GM21515 (cell line): ENCODE measurements around the gene MTMR3.
A peak's percentile ranks its signal among the peaks of the same experiment; 100 is the strongest.
"Not testable (repeated sequence)": the region's sequence is repeated elsewhere in the genome, so short reads cannot be mapped to it uniquely, and the experiment has no call there.

ENCODE experiments used
- ATAC-seq: cut with Tn5 transposase; IDR thresholded peaks from one replicate; pipeline ENCODE4 v1.9.1; 2021; ENCODE audit not compliant: unreplicated experiment

The MTMR3 gene

DNA sequence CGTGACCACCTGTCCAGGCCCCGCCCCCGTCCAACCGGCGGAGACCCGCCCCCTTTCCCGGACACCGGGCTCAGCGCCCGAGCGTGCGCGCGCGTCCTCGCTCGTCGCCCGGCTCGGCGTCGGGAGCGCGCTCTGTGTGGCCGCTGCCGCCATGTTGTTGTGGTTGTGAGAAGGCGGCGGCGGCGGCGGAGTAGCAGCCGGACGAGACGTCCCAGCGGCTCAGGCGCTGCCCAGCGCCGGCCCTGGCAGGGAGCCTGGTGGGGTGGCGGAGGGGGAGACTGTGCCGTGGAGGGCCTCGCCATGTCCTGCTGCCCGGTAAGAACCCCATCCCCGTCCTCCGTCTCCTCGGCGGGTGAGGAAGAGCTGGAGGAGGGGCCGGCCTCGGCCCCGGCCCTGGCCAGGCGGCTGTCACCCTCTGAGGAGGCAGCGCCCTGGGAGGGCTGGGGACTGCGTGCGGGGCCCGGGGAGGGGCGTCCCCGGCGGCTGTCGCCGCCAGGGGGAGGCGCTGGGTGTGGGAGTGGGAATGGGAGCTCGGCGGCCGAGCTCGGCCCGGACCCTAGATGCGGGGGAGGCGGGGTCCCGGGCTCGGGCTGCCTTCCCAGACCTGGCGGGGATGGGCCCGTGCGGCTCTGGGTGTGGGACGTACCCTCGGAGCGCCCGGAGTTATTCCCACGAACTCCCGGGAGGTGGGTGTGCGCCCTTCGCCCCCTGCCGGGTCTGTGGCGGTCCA is at the start of gene MTMR3:
TSS of gene MTMR3 (plus strand) at position 130 of the 730 bp plus-strand sequence. CDS start 87,886 bp downstream, outside the sequence.
- ATAC-seq, result peak; percentile 62

DNA sequence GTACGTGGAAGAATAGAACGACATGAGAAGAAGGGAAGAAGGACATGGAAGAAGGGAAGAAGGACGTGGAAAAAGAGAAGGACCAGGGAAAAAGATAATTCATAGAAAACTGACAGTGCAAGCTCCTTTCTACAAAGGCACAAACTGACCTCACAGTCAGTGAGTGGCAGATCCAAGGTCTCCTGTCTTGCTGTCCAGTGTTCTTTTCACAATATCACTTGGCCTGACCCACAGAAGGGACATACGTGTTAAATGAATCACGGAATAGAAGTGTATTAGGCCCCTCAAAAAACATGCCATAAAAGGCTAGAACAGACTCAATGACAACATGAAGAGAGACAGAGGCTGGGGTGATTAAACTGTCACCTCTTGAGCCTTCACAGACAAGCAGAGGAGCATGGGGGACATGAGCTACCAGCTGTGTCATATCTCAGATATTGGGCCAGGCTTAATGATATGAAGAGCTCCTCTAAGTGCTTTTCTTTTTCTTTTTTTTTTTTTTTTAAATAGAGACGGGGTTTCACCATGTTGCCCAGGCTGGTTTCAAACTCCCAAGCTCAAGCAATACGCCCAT is 49.5 kb upstream of the MTMR3 start:
- no peak for ATAC-seq

DNA sequence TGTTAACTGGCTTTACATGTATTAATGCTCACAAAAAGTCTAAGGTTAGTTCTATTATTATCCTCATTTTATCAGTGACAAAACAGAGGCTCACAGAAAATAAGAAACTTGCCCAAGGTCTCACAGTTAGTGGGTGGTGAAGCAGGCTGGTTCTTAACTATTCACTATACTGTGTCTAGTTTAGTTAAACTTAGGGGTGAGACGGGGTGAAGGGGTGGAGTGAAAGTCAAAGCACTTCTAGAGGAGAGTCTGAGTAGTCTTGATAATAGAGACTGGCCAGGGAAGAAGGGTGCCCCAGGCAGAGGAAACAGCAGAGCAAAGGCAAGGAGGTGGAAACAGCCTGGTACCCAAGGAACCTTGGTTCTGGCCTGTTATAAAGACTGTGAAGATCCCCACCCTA is 48.9 kb upstream of the MTMR3 start:
- ATAC-seq, result no peak

DNA sequence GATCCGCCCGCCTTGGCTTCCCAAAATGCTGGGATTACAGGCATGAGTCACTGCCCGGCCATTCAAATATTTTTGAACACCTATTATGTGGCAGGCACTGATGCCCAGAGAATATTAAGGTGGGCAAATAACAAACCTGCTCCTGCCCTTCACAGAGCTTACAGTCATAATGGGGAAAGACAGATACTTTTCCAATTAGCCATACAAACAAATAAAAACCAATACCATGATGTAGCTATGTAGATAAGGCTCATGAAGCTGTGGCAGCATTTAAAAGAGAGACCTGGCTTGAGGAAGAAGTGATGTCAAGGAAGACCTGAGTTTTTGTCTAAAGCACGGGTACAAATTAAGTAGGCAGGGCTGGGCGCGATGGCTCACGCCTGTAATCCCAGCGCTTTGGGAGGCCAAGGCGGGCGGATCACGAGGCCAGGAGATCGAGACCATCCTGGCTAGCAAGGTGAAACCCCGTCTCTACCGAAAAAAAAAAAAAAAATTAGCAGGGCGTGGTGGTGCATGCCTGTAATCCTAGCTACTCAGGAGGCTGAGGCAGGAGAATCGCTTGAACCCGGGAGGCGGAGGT is 46.1 kb upstream of the MTMR3 start:
- not testable (repeated sequence) for ATAC-seq

DNA sequence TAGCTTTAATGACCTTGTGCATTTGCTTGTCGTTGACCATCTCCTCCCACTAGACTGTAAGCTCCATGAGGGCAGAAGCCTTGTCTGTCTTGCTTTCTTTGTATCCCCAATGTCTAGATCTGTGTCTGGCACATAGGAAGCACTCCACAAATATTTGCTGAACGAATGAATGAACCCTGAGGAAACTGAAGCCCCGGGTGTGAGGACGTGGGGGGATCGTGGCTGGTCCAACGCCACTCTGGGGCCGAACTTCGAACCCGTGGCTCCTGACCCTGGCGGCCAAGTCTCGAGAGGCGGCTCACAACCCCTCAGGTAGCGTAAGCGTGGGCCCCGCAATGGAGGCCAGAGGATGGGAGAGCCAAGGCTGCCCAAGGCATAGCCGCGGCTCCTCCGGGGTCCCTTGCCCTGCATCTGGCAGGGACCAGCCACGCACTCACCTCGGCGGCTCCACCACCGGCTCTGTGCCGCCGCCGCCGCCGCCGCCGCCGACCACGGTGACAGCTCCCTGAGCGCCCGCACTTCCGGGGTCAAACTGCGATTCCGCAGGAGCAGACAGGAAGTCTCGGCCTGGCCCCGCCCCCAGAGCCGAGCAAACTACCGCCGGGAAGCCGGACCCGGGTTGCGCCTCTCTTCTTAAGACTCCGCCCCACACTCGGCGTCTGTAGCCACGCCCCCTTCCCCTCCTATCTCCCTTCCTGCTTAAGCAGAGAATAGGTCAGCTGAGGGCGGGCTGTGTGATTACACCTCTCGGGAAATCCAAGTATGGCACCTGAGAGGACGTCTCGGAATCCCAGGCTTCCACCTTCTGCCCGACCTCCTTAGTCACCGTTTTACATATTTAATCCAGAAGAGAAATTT is 45.0 kb upstream of the MTMR3 start, which contains the start of gene ASCC2:
TSS of gene ASCC2 (minus strand) at position 534 of the 858 bp plus-strand sequence. CDS start 5,949 bp downstream, outside the sequence.
- peak; percentile 93 for ATAC-seq

DNA sequence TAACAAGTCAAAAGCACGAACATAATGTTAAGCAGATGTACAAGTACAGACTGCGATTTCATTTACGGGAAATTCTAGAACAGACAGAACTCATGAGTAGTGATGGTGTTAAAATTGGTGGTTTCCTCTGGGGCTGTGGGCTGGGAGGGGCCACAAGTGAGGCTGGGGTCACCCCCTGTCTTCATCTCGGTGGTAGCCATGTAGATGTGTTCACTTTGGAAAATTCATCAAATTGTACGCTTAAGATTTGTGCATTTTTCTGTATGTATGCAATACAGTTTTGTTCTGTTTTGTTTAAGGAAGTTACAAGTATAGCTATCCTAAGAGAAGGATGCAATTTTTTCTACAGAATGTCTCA is 44.4 kb upstream of the MTMR3 start:
- no peak for ATAC-seq

DNA sequence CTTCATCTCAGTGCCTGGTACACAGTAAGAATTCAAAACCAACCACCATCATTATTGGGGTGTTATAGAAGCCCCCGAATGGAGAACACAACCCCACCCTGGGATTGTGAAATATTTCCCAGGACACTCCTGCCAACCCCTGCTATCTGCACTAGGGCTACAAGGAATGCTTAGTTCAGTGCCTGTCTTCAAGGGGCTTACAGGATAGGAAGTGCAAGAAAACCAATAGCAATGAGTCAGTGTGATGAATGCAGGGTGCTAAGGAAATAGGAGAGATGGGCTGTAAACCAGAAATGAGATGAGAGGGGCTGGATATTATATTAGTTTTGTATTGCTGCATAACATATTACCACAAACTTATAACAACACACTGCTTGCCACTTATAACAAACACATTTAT is 43.9 kb upstream of the MTMR3 start:
- ATAC-seq, result no peak

DNA sequence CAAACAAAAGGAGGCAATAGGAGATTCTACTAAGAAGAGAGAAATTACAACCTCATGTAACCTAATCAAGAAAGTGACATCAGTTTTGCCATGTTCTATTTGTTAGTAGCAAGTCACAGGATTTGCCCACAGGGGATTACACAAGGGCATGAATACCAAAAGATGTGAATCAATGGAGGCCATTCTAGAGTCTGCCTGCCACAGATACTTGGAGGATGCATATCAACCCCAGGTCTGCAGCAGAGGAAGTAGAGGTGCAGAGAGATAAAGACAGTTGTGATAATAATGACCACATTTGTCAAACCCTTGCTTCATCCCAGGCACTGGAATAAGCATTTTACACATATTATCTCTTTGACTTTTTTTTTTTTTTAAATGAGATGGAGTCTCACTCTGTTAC is 42.5 kb upstream of the MTMR3 start:
- ATAC-seq, result no peak

DNA sequence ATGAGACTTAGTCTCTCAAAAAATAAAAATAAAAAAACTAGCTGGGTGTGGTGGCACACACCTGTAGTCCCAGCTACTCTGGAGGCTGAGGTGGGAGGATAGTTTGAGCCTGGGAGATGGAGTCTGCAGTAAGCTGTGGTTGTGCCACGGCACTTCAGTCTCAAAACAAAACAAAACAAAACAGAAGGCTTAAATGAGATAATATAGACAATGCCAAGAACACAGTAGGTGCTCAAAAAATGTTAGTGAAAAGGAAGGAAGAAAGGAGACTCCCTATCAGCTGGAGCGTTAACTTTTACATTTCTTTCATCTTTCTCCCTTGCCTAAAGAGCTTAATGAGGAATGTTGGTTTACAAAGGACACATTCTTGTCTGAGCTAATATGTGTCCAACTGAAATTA is 40.8 kb upstream of the MTMR3 start:
- ATAC-seq, result no peak

DNA sequence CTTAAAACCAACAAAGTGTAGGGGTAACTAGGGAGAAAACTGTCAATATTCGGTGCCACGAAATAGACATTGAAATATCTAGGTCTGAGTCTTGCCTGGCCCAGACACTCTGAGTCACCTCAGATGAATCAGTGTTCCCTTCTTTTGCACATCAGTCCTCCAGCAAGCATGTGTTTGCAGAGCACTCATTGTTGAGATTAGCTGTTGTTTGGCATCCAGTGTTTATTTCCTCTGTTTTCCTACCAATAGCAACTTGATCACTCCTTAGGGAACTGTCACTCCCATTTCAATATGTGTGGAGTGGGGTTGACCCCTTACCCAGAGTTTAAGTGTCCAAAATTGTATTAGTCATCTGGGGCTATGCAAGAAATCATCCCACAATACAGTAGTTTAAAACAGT is 40.2 kb upstream of the MTMR3 start:
- ATAC-seq, result no peak

DNA sequence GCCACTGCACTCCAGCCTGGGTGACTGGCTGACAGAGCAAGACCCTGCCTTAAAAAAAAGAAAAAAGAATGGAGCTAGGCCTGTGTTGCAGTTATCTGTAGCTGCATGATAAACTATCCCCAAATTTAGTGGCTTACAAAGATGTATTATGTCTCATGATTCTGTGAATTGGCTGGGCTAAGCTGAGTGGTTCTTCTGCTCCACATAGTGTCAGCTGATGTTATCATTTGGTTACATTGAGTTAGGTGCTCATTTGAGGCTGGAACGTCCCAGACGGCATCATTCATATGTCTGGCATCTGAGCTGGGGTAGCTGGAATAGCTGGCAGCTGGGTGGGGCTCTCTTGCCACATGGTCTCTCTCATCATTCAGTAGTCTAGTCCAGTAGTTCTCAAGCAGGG is 36.7 kb upstream of the MTMR3 start:
- ATAC-seq, result no peak

DNA sequence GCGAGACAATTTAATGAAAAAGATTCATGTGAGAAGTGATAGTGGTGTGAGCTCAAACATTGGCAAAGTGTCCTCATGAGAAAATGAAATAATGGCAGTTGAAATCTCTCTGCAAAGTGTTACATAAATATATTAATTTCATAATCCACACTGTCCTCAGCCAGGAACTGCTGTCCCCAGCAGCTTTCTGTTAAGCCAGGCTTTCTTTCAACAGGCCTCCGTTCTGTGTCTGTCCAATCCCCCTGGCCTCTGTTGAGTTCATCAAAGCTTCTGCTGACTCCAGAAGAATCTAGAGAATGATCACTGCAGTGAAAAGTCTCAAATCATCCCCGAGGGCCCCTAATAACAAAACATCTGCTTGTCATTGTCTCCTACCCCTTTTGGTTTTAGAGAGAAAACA is 34.9 kb upstream of the MTMR3 start:
- ATAC-seq, result no peak

DNA sequence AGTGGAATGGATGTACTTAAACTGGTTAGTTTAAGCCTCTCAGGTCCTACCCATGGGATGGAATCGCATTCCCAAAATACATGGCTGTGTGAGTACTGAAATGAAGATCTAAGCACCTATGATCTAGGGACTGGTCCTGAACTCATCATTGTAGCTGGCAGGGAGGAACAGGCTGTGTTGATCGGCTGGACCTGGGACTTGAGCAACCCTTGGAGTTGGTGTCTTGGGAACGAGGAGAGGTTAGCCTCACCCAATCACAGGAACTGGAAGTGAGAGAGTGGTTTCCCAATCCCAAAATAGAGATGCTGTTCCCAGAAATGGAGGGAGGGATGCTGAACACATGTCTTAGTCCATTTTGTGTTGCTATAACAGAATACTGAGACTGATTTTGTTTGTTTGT is 28.5 kb upstream of the MTMR3 start:
- no peak for ATAC-seq

DNA sequence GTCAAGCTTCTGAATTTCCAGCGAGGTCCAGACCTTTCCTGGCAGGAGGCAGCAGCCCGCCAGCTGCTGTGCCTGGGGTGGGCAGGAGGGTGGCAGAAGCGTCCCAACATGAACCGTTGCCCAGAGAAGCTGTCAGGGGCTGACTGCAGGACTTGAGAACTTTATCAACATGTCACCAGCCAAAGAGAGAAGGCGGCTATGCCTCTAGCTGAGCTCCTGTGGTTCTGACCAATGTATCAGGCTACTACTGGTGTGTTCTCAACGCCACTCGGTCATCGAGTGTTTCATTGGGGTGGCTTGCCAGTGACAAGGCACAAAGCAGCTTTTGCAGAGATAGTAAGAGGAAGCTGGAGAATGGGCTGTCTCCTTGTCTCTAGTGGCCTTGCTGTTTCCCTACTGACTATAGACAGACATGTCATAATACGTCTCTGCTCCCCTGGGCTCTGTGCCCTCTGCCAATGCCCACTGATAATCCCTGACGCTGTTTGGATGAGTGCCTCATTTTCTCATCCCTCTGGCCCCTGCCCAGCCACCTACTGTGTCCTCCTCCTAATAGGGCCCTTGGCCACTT is 27.3 kb upstream of the MTMR3 start:
- no peak for ATAC-seq

DNA sequence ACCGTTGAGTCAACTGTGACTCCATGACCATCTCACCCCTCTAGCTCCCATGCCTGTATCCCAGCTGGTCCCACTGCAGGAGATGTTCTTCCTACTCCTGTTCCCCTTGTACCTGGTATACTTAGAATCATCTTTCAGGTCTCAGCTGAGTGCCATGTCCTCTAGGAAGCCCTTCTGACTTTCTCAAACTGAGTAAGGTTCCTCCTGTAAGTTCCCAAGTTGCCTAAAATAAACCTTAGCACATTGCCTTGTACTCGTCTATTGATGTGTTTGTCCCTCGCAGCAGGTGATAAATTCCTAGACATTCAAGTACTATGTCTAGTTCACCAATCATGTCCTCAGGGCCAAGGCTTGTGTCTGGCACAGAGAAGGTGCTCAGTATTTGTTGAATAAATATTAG is 26.5 kb upstream of the MTMR3 start:
- ATAC-seq, result no peak

DNA sequence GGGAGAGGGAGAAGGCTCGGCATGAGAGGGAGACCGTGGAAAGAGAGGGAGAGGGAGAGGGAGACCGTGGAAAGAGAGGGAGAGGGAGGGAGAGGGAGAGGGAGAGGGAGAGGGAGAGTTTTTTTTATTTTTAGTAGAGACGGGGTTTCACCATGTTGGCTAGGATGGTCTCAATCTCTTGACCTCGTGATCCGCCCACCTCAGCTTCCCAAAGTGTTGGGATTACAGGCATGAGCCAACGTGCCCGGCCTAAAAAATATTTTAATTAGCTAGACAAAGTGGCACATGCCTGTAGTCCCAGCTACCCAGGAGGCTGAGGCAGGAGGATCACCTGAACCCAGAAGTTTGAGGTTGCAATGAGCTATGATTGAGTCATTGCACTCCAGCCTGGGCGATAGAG is 23.9 kb upstream of the MTMR3 start:
- not testable (repeated sequence) for ATAC-seq

DNA sequence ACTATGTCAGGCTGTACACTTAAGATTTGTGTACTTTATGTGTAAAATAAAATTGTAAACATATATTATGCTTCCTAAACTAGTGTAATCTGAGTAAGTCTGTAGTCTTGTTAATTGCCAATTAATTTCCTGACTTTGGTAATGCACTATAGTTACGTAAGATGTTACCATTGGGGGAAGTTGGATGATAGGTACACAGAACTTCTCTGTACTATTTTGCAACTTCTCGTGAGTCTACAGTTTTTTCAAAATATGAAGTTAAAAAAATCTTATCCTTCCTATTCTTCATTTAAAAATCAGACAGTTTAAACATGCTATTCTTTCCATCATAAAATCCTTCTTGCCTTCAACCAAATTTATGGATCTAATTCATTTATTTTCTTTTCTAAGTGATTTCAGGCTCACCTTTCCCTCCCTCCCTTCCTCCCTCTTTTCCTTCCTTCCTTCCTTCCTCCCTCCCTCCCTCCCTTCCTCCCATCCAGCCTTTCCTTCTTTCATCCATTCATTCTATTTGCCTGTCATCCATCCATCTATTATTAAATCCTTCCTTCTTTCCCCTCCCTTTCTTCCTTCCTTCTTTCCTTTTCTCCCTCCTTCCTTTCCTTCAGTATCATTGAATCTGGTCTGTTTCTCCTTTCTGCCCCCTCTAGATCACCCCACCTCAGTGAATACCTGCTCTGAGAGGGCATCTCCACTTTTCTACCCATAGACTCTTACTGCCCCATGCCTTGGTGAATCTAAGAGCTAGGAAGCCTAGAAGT is 22.8 kb upstream of the MTMR3 start:
- no peak for ATAC-seq

DNA sequence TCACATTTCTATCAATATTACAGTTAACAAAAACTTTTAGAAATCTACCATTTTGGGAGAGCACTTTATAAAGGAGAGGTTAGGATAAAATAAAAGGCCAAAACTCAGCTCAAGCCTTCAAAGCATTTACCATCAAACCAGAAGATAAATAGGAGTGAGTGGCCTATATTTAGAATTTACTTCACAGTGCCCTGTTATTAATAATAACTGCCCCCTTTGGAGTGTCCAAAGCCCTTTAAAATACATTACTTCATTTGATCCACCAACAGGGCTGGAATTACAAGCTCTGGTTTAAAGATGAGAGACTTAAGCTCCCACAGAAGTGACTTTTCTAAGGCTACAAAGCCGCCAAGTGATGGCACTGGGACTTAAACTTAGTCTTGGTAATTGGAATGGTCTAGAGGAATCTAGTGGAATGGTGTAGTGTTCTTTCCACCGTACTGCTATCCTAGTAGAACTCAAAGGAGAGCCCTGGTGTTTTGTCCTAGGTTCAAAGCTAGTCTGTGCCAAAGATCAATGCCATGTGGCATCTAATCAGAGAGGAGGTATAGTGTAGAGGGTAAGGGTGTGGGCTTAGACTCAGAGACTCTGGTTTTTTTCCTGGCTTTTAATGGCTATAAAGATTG is 21.2 kb upstream of the MTMR3 start:
- ATAC-seq, result no peak

DNA sequence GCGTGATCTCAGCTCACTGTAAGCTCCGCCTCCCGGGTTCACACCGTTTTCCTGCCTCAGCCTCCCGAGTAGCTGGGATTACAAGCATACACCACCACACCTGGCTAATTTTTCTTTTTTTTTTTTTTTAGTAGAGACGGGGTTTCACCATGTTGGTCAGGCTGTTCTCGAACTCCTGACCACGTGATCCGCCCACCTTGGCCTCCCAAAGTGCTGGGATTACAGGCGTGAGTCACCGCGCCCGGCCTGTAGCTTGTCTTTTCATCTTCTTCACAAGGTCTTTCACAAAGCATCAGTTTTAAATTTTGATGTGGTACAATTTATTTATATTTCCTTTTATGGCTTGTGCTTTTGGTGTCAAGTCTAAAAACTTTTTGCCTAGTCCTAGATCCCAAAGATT is 17.4 kb upstream of the MTMR3 start:
- not testable (repeated sequence) for ATAC-seq

DNA sequence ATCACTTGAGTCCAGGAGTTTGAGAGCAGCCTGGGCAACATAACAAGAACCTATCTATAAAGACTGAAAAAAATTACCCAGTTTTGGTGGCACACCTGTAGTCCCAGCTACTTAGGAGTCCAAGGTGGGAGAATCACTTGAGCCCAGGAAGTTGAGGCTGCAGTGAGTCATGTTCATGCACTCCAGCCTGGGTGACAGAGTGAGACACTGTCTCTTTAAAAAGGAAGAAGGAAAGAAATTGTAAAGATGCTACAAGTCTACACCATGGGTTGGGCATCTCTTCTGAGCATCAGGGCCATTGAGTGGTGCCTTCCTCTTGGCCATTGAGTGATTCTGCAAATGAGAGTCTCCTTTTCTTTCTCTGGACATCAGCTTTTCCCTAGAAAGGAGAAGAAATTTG is 15.7 kb upstream of the MTMR3 start:
- no peak for ATAC-seq
